HG03457 (cell line): Measurements from ENCODE around the gene HS3ST6.
A peak's percentile ranks its signal among the peaks of the same experiment; 100 is the strongest.
"Not testable (repeated sequence)": the region's sequence is repeated elsewhere in the genome, so short reads cannot be mapped to it uniquely, and the experiment has no call there.

ENCODE experiments used
- ATAC-seq: cut with Tn5 transposase; IDR thresholded peaks from one replicate; pipeline ENCODE4 v1.9.1; 2021; ENCODE audit warnings: moderate number of reproducible peaks; ENCODE audit not compliant: unreplicated experiment

HS3ST6 gene

GRCh38 chr16:1918351-1919326 is at the start of gene HS3ST6:
Gene HS3ST6, minus strand, starts transcription at chr16:1918415. Its CDS starts 92 bp downstream, at chr16:1918323.
- no peak for ATAC-seq

GRCh38 chr16:1966460-1966859 is 48.2 kb upstream of the HS3ST6 start, which contains the start of gene RNF151:
Gene RNF151, plus strand, starts transcription at chr16:1966856. Its CDS starts 26 bp downstream, at chr16:1966882.
- ATAC-seq, result no peak

- no peak for ATAC-seq
These were observed 47.3 kb upstream of the HS3ST6 start for GRCh38 chr16:1965396-1966001.

- ATAC-seq, result peak; percentile 52
These were observed 46.5 kb upstream of the HS3ST6 start, which contains the start of gene RPS2 for GRCh38 chr16:1964506-1965395. Gene RPS2, minus strand, starts transcription at chr16:1964826. Its CDS starts 201 bp downstream, at chr16:1964625.

GRCh38 chr16:1963806-1964505 is 45.7 kb upstream of the HS3ST6 start:
- no peak for ATAC-seq

- ATAC-seq, result not testable (repeated sequence)
These were observed 44.2 kb upstream of the HS3ST6 start for GRCh38 chr16:1962161-1963153.

GRCh38 chr16:1961651-1962067 is 43.4 kb upstream of the HS3ST6 start:
- no peak for ATAC-seq

- ATAC-seq, result no peak
These were observed 42.7 kb upstream of the HS3ST6 start for GRCh38 chr16:1960665-1961630.

GRCh38 chr16:1959269-1960039 is 41.2 kb upstream of the HS3ST6 start, which contains the start of gene NDUFB10:
Gene NDUFB10, plus strand, starts transcription at chr16:1959538. Its CDS starts 87 bp downstream, at chr16:1959625.
- ATAC-seq, result peak; percentile 51

- ATAC-seq, result no peak
These were observed 40.6 kb upstream of the HS3ST6 start for GRCh38 chr16:1958715-1959268.

GRCh38 chr16:1958143-1958491 is 39.9 kb upstream of the HS3ST6 start:
- not testable (repeated sequence) for ATAC-seq

GRCh38 chr16:1957434-1958142 is 39.4 kb upstream of the HS3ST6 start:
- ATAC-seq, result not testable (repeated sequence)

- no peak for ATAC-seq
These were observed 35.5 kb upstream of the HS3ST6 start for GRCh38 chr16:1953734-1954133.

- ATAC-seq, result no peak
These were observed 32.3 kb upstream of the HS3ST6 start for GRCh38 chr16:1950559-1950958.

- ATAC-seq, result no peak
These were observed 31.8 kb upstream of the HS3ST6 start for GRCh38 chr16:1950047-1950446.

GRCh38 chr16:1949507-1949906 is 31.3 kb upstream of the HS3ST6 start:
- ATAC-seq, result no peak
